22Rv1 (cell line): ENCODE data around the gene NOXO1.

Experiments
- H3K27ac ChIP-seq: fragments of 450-650 bp; 2 replicates; pipeline ENCODE4 v1.5.1; 2017
- ZFX ChIP-seq: fragments of 450-650 bp; IDR thresholded peaks from 2 replicates; pipeline ENCODE4 v1.6.1; 2017; ENCODE audit warnings: antibody characterized with exemption, borderline replicate concordance
- TF ChIP-seq, protein P1 (sequence below): fragments of 450-650 bp; IDR thresholded peaks from 2 replicates; pipeline ENCODE4 v1.5.1; 2017; ENCODE audit warnings: mild to moderate bottlenecking

Gene NOXO1

DNA sequence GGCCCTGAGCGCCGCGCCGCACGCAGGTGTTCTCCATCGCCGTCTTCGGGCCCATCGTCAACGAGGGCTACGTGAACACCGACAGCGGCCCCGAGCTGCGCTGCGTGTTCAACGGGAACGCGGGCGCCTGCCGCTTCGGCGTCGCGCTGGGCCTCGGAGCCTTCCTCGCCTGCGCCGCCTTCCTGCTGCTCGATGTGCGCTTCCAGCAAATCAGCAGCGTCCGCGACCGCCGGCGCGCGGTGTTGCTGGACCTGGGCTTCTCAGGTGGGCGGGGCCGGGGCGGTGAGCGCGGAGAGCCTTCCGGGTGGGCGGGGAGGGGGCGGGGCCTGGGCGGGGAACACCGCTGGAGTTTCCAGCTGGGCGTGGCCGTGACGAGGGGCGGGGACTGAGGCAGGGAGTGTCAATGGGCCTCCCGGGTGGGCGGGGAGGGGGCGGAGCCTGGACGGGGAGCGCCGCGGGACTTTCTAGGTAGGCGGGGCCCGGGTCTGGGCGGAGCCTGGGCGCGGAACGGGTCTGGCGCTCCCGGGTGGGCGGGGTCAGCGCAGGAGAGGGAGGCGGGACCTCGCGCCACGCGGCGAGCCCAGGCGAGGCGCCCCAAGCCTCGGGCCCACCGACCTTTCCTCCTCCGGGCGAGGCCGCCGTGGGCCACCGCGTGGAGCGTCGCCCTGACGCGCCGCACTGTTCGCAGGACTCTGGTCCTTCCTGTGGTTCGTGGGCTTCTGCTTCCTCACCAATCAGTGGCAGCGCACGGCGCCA lies 10.9 kb upstream of the NOXO1 start:
- peak overlapping the region; percentile 78 for H3K27ac ChIP-seq
- no peak for TF ChIP-seq ZFX
- TF ChIP-seq, protein P1, sequence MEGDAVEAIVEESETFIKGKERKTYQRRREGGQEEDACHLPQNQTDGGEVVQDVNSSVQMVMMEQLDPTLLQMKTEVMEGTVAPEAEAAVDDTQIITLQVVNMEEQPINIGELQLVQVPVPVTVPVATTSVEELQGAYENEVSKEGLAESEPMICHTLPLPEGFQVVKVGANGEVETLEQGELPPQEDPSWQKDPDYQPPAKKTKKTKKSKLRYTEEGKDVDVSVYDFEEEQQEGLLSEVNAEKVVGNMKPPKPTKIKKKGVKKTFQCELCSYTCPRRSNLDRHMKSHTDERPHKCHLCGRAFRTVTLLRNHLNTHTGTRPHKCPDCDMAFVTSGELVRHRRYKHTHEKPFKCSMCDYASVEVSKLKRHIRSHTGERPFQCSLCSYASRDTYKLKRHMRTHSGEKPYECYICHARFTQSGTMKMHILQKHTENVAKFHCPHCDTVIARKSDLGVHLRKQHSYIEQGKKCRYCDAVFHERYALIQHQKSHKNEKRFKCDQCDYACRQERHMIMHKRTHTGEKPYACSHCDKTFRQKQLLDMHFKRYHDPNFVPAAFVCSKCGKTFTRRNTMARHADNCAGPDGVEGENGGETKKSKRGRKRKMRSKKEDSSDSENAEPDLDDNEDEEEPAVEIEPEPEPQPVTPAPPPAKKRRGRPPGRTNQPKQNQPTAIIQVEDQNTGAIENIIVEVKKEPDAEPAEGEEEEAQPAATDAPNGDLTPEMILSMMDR = no peak

DNA sequence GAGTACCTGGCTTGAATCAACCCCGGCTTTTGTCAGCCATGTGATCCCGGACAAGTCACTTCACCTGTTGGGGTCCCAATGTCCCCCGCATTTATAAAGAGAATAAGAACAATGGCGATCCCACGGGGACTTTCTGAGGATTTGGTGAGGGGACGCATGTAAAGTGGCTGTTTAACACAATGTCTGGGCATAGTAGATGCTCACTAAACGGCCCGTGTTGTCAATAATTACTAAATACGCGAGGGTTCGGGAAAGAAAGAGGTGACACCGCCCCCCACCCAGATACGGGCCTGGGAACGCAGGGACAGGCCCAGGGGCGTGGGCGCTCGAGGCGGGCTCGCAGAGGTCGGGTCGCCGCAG lies 10.3 kb upstream of the NOXO1 start:
- peak overlapping the region; percentile 78 for H3K27ac ChIP-seq
- TF ChIP-seq, protein P1 = no peak
- no peak for TF ChIP-seq ZFX

DNA sequence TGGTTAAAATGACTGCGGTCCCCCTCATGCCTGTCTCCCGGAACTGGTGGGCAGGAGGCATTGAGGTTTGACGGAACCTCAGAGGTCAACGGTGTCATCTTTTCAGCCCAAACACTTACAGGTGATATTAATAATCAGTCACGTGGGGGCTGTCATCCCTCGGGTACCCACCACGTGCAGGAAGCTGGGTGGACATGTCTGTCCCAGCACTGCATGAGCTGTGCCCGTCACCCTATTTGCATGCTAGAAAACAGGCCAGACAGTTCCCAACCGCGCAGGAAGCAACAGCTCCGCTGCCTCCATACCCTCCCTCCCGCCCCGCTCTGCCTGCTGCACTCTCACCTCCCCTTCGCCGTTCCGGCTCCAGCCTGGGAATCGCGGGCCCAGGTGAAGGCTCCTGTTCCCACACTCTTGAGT lies 9.9 kb upstream of the NOXO1 start:
- TF ChIP-seq, protein P1 = no peak
- no peak for TF ChIP-seq ZFX
- H3K27ac ChIP-seq = peak overlapping the region; percentile 78

DNA sequence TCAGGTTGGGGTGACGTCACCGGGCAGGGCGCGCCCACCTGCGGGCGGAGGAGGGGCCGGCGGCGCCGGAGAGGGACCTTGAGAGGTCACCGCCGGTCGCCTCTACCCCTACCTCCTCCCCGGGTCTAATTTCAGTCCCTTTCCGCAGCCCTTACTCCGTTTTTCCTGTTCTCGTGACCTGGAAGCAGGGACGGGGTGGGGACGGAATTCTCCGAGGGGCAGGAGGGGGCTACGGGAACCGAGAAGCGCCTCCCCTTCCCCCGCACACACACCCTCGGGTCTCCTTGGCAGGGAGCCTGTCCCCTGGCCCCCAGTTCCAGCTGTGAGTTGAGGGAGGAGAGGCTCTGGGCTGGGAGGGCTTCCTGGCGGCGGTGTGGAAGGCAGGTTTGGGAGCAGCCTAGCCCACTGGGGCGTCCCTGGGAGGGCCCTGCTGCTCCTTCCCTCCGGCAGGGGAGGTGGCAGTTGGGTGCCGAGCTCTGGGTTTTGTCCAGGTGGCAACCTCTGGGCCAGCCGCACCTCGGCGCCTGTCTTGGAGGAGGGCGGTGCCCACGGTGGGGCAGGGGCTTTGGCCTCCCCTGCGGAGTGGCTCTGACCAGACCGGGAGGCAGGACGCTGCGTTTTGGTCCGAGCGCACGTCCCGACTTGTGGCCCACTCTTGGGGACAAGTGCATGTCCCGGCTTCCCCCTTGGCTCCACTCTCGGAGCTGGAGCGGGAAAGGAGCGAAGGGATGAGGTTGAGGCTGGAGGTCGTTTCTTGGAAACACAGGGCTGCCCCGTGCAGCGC lies 9.3 kb upstream of the NOXO1 start:
- peak overlapping the region; percentile 78 for H3K27ac ChIP-seq
- no peak for TF ChIP-seq ZFX
- TF ChIP-seq, protein P1 = no peak

DNA sequence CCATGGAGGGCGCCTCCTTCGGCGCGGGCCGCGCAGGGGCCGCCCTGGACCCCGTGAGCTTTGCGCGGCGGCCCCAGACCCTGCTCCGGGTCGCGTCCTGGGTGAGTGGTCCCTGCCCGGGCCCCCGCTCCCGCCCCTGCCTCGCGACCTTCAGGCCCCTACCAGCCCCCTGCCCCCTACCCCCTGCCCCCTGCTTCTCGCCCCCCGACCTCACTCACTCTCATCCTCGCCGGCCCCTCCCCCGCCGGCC lies 8.8 kb upstream of the NOXO1 start:
- TF ChIP-seq, protein P1 = no peak
- TF ChIP-seq ZFX = no peak
- H3K27ac ChIP-seq = peak overlapping the region; percentile 78; the same call in 1 of the 2 replicates

DNA sequence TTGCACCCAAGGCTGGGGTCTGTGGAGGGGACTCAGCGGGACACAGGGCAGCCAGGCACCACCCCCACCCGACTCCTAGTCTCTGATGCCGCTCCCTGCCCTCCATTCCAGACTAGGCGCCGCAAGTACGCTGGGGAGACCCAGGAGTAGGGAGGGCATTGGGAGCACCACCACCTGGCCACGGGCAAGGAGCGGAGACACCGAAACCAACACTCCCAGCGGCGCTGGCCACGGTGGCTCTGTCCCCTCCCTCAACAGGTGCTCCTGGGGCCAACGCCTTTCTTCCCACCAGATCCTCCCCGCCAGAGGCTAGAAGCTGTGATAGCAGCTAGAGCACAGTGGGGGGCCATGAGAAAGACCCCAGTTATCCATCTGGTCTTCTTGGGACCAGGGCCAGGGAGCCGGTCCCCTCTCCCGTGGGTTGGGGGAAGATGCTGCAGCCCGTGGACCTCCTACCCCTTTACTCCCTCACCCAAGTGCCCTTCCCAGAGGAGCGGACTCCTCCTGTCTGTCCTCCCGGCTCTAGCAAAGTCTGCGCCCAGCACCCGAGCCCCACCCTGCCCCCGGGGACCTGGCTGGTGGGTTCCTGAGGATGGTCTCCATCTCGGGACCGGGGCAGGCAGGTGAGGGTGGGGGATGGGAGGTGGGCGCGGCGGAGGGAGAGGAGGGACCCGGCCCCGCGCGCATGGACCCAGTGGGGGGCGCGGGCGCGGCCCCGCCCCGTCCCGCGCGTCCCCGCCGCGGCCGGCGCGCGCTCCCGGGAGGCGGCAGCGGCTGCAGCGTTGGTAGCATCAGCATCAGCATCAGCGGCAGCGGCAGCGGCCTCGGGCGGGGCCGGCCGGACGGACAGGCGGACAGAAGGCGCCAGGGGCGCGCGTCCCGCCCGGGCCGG lies 8.2 kb upstream of the NOXO1 start, which contains the start of gene SYNGR3:
Gene SYNGR3, plus strand, starts transcription at position 762 of the 892 bp plus-strand sequence. CDS start 133 bp downstream, outside the sequence.
- TF ChIP-seq ZFX = no peak
- TF ChIP-seq, protein P1 = no peak
- peak within 1 kb of the TSS; percentile 78 for H3K27ac ChIP-seq
